Activated B cell treated with CpG ODN at 0.5 μM for 24 hours (primary cell): ENCODE data around the gene CNKSR2. TPM values are rescaled to one million over a fixed set of nuclear protein-coding genes. Genes with fewer than 3 reads are reported as not detected.

ENCODE experiments used
- ATAC-seq: fragments of 200-7000 bp; cut with Tn5 transposase; one replicate; pipeline ENCODE4 v1.10.0; 2021; ENCODE audit warnings: low read depth, mild to moderate bottlenecking, moderate library complexity
- CTCF ChIA-PET: fragments of 350-600 bp; sonication (Branson Sonifier 250); formaldehyde crosslinking; loops from one replicate; lab custom pipeline; 2021; ENCODE audit warnings: antibody characterized with exemption; lab: Charles Lee
- POLR2A ChIA-PET: fragments of 350-600 bp; sonication (Branson Sonifier 250); formaldehyde crosslinking; loops from one replicate; lab custom pipeline; 2021; ENCODE audit warnings: antibody characterized with exemption; lab: Charles Lee
- DNase-seq: peaks from one replicate; pipeline ENCODE4 v3.0.0; 2022
- H3K27ac Mint-ChIP-seq: one replicate; pipeline ENCODE4 v1.8.0; 2020; ENCODE audit warnings: mixed read lengths
- H3K27me3 Mint-ChIP-seq: one replicate; pipeline ENCODE4 v1.8.0; 2021; ENCODE audit warnings: mixed read lengths
- H3K36me3 Mint-ChIP-seq: one replicate; pipeline ENCODE4 v1.8.0; 2021; ENCODE audit warnings: low read depth, mixed read lengths
- H3K4me1 Mint-ChIP-seq: one replicate; pipeline ENCODE4 v1.8.0; 2021; ENCODE audit warnings: mixed read lengths
- H3K4me3 Mint-ChIP-seq: one replicate; pipeline ENCODE4 v1.8.0; 2020; ENCODE audit warnings: mild to moderate bottlenecking, mixed read lengths
- H3K9me3 Mint-ChIP-seq: one replicate; pipeline ENCODE4 v1.8.0; 2020; ENCODE audit warnings: mixed read lengths
- CTCF ChIP-seq: fragments of 200-600 bp; IDR thresholded peaks from one replicate; pipeline ENCODE4 v1.8.0; 2022; ENCODE audit warnings: antibody characterized with exemption, mild to moderate bottlenecking
- intact Hi-C: fragments of 100-400 bp; cut with micrococcal nuclease; formaldehyde crosslinking; loops from one replicate; pipeline ENCODE4 v1.15.1; 2024
- total RNA-seq: library from RNA; stranded (reverse); gene quantifications from 2 replicates; pipeline ENCODE4 v1.2.3, GENCODE V29; 2022

The CNKSR2 gene
- total RNA-seq, 1 donor from 2014 or later = 15.6 TPM

- ChIA-PET CTCF (no interaction called here), POLR2A (no interaction called here)
- DNase-seq (no peak), ATAC-seq (no peak)
- peaks cover 4% of the 10 kb centered on the region for H3K36me3 Mint-ChIP-seq
- no peaks in the 10 kb centered on the region for H3K27me3 Mint-ChIP-seq
- intact Hi-C loops = no loop called here
- H3K27ac Mint-ChIP-seq = no peak overlapping the region
- H3K9me3 Mint-ChIP-seq = no peaks in the 10 kb centered on the region
- no peak for TF ChIP-seq CTCF
- no peaks in the 10 kb centered on the region for H3K4me1 Mint-ChIP-seq
- H3K4me3 Mint-ChIP-seq = no peak overlapping the region
Measured at GRCh38 chrX:21487832-21488231, 113.6 kb downstream of the CNKSR2 start.

- CTCF ChIA-PET = no interaction called here
- no peaks in the 10 kb centered on the region for H3K9me3 Mint-ChIP-seq
Measured at GRCh38 chrX:21490341-21490740, 116.1 kb downstream of the CNKSR2 start.

GRCh38 chrX:21493226-21493830, 119.1 kb downstream of the CNKSR2 start:
- Mint-ChIP-seq H3K4me1 (no peaks in the 10 kb centered on the region), H3K27ac (no peak overlapping the region), H3K27me3 (no peaks in the 10 kb centered on the region), H3K9me3 (no peaks in the 10 kb centered on the region), H3K4me3 (no peak overlapping the region), H3K36me3 (peaks cover 6% of the 10 kb centered on the region)
- intact Hi-C loops = no loop called here
- CTCF ChIA-PET = interaction anchor here (1.0 kb wide), 1 partner anchor 13 kb away, joined by 3 read pairs; no protein-coding TSS in a partner anchor
- ATAC-seq = no peak
- no peak for TF ChIP-seq CTCF
- POLR2A ChIA-PET = no interaction called here
- DNase-seq = no peak

More at GRCh38 chrX:21490341-21490740, 116.1 kb downstream of the CNKSR2 start:
- POLR2A ChIA-PET = no interaction called here
- Mint-ChIP-seq H3K27me3 (no peaks in the 10 kb centered on the region), H3K27ac (no peak overlapping the region), H3K4me1 (no peaks in the 10 kb centered on the region), H3K36me3 (peaks cover 4% of the 10 kb centered on the region), H3K4me3 (no peak overlapping the region)
- no peak for TF ChIP-seq CTCF
- DNase-seq = no peak
- ATAC-seq = no peak
- intact Hi-C loops = no loop called here

- TF ChIP-seq CTCF = no peak
- intact Hi-C loops = no loop called here
- CTCF ChIA-PET = no interaction called here
- POLR2A ChIA-PET = no interaction called here
- ATAC-seq (no peak), DNase-seq (no peak)
- Mint-ChIP-seq H3K27ac (peak overlapping the region; percentile 47), H3K36me3 (peaks cover 11% of the 10 kb centered on the region), H3K4me1 (peaks cover 10% of the 10 kb centered on the region), H3K9me3 (no peaks in the 10 kb centered on the region), H3K27me3 (no peaks in the 10 kb centered on the region), H3K4me3 (no peak overlapping the region)
Measured at GRCh38 chrX:21503593-21503992, 129.4 kb downstream of the CNKSR2 start.

- H3K9me3 Mint-ChIP-seq = no peaks in the 10 kb centered on the region
Measured at GRCh38 chrX:21509912-21510311, 135.7 kb downstream of the CNKSR2 start.

More at GRCh38 chrX:21509912-21510311, 135.7 kb downstream of the CNKSR2 start:
- intact Hi-C loops = no loop called here
- Mint-ChIP-seq H3K4me1 (no peaks in the 10 kb centered on the region), H3K36me3 (peaks cover 9% of the 10 kb centered on the region), H3K4me3 (no peak overlapping the region), H3K27me3 (no peaks in the 10 kb centered on the region), H3K27ac (no peak overlapping the region)
- ATAC-seq = no peak
- ChIA-PET CTCF (no interaction called here), POLR2A (no interaction called here)
- no peak for DNase-seq
- TF ChIP-seq CTCF = no peak
